HepG2 (cell line): ENCODE measurements around the gene DGUOK. TPM values are rescaled to one million over a fixed set of nuclear protein-coding genes. Genes with fewer than 3 reads are reported as not detected.

Source experiments
- ATAC-seq: fragments of 200-7000 bp; cut with Tn5 transposase; 3 replicates; pipeline ENCODE4 v1.9.1; 2020; ENCODE audit warnings: mild to moderate bottlenecking, moderate library complexity
- BruUV-seq: library from RNA; stranded (reverse); fragments of 400-500 nt; replicated peaks from 2 replicates; lab custom pipeline; 2021; lab: Mats Ljungman, UMichigan
- CTCF ChIA-PET: fragments of 300-600 bp; formaldehyde crosslinking; extraction: SDS; loops from one replicate; lab custom pipeline; 2021; ENCODE audit warnings: low total read pairs, inconsistent platforms, low intra/inter-chr PET ratio; lab: Yijun Ruan, JAX
- POLR2A ChIA-PET: fragments of 350-600 bp; sonication (Branson Sonifier 250); formaldehyde crosslinking; loops from one replicate; lab custom pipeline; 2020; ENCODE audit warnings: antibody characterized with exemption, inconsistent platforms; lab: Yijun Ruan, JAX
- DNase-seq: peaks from one replicate; pipeline ENCODE4 v3.0.0-alpha.2; 2015; ENCODE audit warnings: low spot score
- FAIRE-seq: peaks from 3 replicates; lab custom pipeline; 2011; peaks lifted over from hg19 to GRCh38; lab: Jason Lieb, UNC
- H2AFZ ChIP-seq: one replicate; pipeline ENCODE4 v1.6.1; 2011; ENCODE audit warnings: low read length, inconsistent platforms
- H3K27ac ChIP-seq: fragments of 300-600 bp; 3 replicates; pipeline ENCODE4 v1.8.0; 2011; ENCODE audit warnings: mixed run types, mild to moderate bottlenecking, mixed read lengths, low read length, inconsistent platforms; ENCODE audit not compliant: insufficient read depth; ENCODE audit errors: extremely low read length
- H3K27me3 ChIP-seq, 2 experiments: fragments of 200-600 bp in 1 of 2; 2 replicates in 1 of 2; 3 replicates in 1 of 2; pipeline versions ENCODE4 v1.6.0 to v1.8.0; 2011; ENCODE audit warnings: low read length in 2 of 2, mild to moderate bottlenecking in 2 of 2, moderate library complexity in 2 of 2, inconsistent platforms in 1 of 2; ENCODE audit not compliant: insufficient read depth in 2 of 2, control insufficient read depth in 1 of 2
- H3K36me3 ChIP-seq, 2 experiments: fragments of 200-600 bp in 1 of 2; replicated peaks in 1 of 2; 2 replicates in 1 of 2; 3 replicates in 1 of 2; pipeline versions ENCODE4 v1.5.1 to v1.8.0; 2011; ENCODE audit warnings: low read length in 2 of 2, inconsistent platforms in 1 of 2; ENCODE audit not compliant: insufficient read depth in 2 of 2, control insufficient read depth in 1 of 2
- H3K4me1 ChIP-seq: 2 replicates; pipeline ENCODE4 v1.5.1; 2012; ENCODE audit warnings: low read length, inconsistent platforms; ENCODE audit not compliant: insufficient read depth
- H3K4me2 ChIP-seq: 2 replicates; pipeline ENCODE4 v1.6.0; 2011; ENCODE audit warnings: low read depth, low read length, inconsistent platforms
- H3K4me3 ChIP-seq, 3 experiments: fragments of 200-600 bp in 1 of 3; sonication (generic), shearing (Covaris generic) in 1 of 3; replicated peaks in 1 of 3; 2 replicates each; pipeline ENCODE4 v1.5.1; 2011 to 2016; ENCODE audit warnings: low read length in 3 of 3, inconsistent platforms in 2 of 3, low read depth in 2 of 3, mild to moderate bottlenecking in 2 of 3, control low read depth in 1 of 3, mixed read lengths in 1 of 3; ENCODE audit not compliant: insufficient read depth in 1 of 3
- H3K79me2 ChIP-seq: one replicate; pipeline ENCODE4 v1.6.1; 2011; ENCODE audit warnings: low read length, inconsistent platforms; ENCODE audit not compliant: insufficient read depth
- H3K9ac ChIP-seq: 2 replicates; pipeline ENCODE4 v1.6.0; 2011; ENCODE audit warnings: mild to moderate bottlenecking, low read depth, low read length, inconsistent platforms; ENCODE audit not compliant: insufficient read depth
- H3K9me3 ChIP-seq: 2 replicates; pipeline ENCODE4 v1.5.1; 2012; ENCODE audit warnings: mild to moderate bottlenecking, low read length
- H4K20me1 ChIP-seq: 2 replicates; pipeline ENCODE4 v1.6.0; 2011; ENCODE audit warnings: inconsistent platforms, mild to moderate bottlenecking, low read length, moderate library complexity; ENCODE audit not compliant: insufficient read depth
- AGO1 ChIP-seq: fragments of 200-400 bp; formaldehyde crosslinking; IDR thresholded peaks from 2 replicates; pipeline ENCODE4 v1.6.1; 2017; ENCODE audit warnings: mild to moderate bottlenecking, low read depth, low read length, moderate library complexity; ENCODE audit not compliant: poor library complexity, severe bottlenecking
- KAT2B ChIP-seq: fragments of 150-350 bp; IDR thresholded peaks from 2 replicates; pipeline ENCODE4 v1.6.1; 2014; ENCODE audit warnings: low read depth, low read length, borderline replicate concordance
- KDM1A ChIP-seq: IDR thresholded peaks from 2 replicates; pipeline ENCODE4 v1.6.1; 2016; ENCODE audit warnings: missing compliant biosample characterization
- KDM6A ChIP-seq: IDR thresholded peaks from 2 replicates; pipeline ENCODE4 v1.6.1; 2016; ENCODE audit warnings: low read depth
- MAFF ChIP-seq: IDR thresholded peaks from 2 replicates; pipeline ENCODE4 v1.6.1; 2011; ENCODE audit warnings: low read depth, low read length, improper control_type of control experiment
- MAFK ChIP-seq, 2 experiments: IDR thresholded peaks in 1 of 2; conservative IDR thresholded peaks in 1 of 2; 2 replicates each; pipeline ENCODE4 v1.6.1; 2011; ENCODE audit warnings: improper control_type of control experiment in 2 of 2, low read length in 2 of 2
- RELA ChIP-seq: sonication (generic); formaldehyde crosslinking; IDR thresholded peaks from 2 replicates; pipeline ENCODE4 v1.4.0; 2020; ENCODE audit warnings: missing genetic modification reagents
- SMAD3 ChIP-seq: sonication (generic); formaldehyde crosslinking; IDR thresholded peaks from 2 replicates; pipeline ENCODE4 v1.4.0; 2020; ENCODE audit warnings: missing genetic modification reagents
- ZBTB3 ChIP-seq: sonication (generic); formaldehyde crosslinking; IDR thresholded peaks from 2 replicates; pipeline ENCODE4 v1.4.0; 2020; ENCODE audit warnings: low read depth, mild to moderate bottlenecking, moderate library complexity, missing genetic modification reagents, borderline replicate concordance
- ZNF24 ChIP-seq: fragments of 450-650 bp; IDR thresholded peaks from 2 replicates; pipeline ENCODE4 v1.6.1; 2017; ENCODE audit warnings: antibody characterized with exemption, mild to moderate bottlenecking
- ZNF776 ChIP-seq: sonication (generic); formaldehyde crosslinking; IDR thresholded peaks from 2 replicates; pipeline ENCODE4 v1.4.0; 2020; ENCODE audit warnings: mild to moderate bottlenecking, missing genetic modification reagents
- ZNF816 ChIP-seq: sonication (generic); formaldehyde crosslinking; IDR thresholded peaks from 2 replicates; pipeline ENCODE4 v1.8.0; 2022; ENCODE audit warnings: missing genetic modification reagents, mild to moderate bottlenecking, borderline replicate concordance
- WGBS: methylation state at CpG from one replicate; pipeline ENCODE4 v1.1.6; 2017; ENCODE audit warnings: low lambda C conversion rate; 5-methylcytosine and 5-hydroxymethylcytosine counted together
- in situ Hi-C: cut with HindIII; loops from 2 replicates; pipeline ENCODE4 v1.10.0; 2017; ENCODE audit warnings: low pct_unique_long_range_greater_than_20kb; ENCODE audit not compliant: extremely low pct_ligation_motif_present
- intact Hi-C: fragments of 100-400 bp; cut with micrococcal nuclease; formaldehyde crosslinking; loops from one replicate; pipeline ENCODE4 v1.10.0; 2022; ENCODE audit not compliant: unreplicated experiment
- polyA plus RNA-seq, 8 experiments: library from polyadenylated mRNA; depleted of rRNA in 3 of 8; stranded (reverse) in 7 of 8; unstranded in 1 of 8; fragments of >200 nt; fragmentation: Illumina TruSeq in 4 of 8; extraction: Trizol in 4 of 8; gene quantifications; 2 replicates each; pipeline versions ENCODE4 v1.2.1 to v1.2.3, GENCODE V29; 2011 to 2016; ENCODE audit warnings: low read depth in 4 of 8, missing spikeins in 1 of 8, mixed read lengths in 1 of 8; ENCODE audit not compliant: insufficient read depth in 1 of 8
- total RNA-seq, 5 experiments: library from RNA; depleted of rRNA; stranded (reverse); fragments of >200 nt; fragmentation: Illumina TruSeq; extraction: Trizol; gene quantifications; 2 replicates each; pipeline ENCODE4 v1.2.3, GENCODE V29; 2016; ENCODE audit warnings: low read depth in 1 of 5

The DGUOK gene
- total and polyA plus RNA-seq, 2 of the 13 experiments (the other 11 are each of a cell fraction or from before 2014, with no cell fraction given): 105 to 137 TPM

GRCh38 chr2:74004212-74005182 is 77.8 kb downstream of the DGUOK start (continued):
- TF ChIP-seq KDM6A (CRISPR knock-in tag): no peak
- TF ChIP-seq SMAD3 (CRISPR knock-in tag): no peak
- TF ChIP-seq ZBTB3 (CRISPR knock-in tag): no peak
- TF ChIP-seq AGO1: no peak

DNA sequence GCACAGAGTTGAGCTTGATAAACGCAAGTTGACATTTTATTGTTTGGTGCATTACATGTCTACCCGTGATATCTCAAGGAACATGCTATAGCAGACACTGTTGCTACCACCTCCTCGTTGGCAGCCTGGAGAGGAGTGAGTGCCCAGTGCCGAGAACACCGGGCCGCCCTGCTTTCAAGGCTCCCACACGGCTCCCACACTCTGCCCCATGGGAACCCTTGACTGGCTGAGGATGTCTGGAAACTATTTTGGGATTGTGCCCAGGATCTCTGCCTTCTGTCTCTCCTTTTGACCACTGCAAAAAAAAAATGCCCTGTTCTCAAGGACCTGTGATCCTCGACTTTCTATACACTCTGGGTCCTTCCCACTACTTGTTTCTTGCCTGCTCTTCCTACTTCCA is 79.1 kb downstream of the DGUOK start:
- Histone ChIP-seq H3K27ac (no peak overlapping the region), H3K79me2 (peaks cover 13% of the 10 kb centered on the region), H2AFZ (no peak overlapping the region), H3K9ac (no peak overlapping the region), H4K20me1 (peaks cover 11% of the 10 kb centered on the region; the same call in 1 of the 2 replicates), H3K27me3 (no peaks in the 10 kb centered on the region), H3K4me2 (no peak overlapping the region), H3K9me3 (no peaks in the 10 kb centered on the region), H3K36me3 (peaks cover 15 to 35% of the 10 kb centered on the region in 2 experiments), H3K4me1 (peaks cover 11% of the 10 kb centered on the region), H3K4me3 (no peak overlapping the region)
- BruUV-seq: no TSS peak
- in situ Hi-C loops: no loop called here
- TF ChIP-seq KDM1A (CRISPR knock-in tag) (no peak), KAT2B (no peak), RELA (CRISPR knock-in tag) (no peak), MAFK (conservative IDR thresholded peaks at IDR 0.05 in 1 of 2, IDR thresholded peaks at IDR 0.05 in 1 of 2; ENCODE audit: low read length in 2 of 2) (0 out of 4 replicates have a peak, but pooled peaks have one; percentile 9 to 47), ZNF816 (CRISPR knock-in tag) (no peak), MAFF (peak; percentile 29; the same call in 1 of the 2 replicates), ZNF776 (CRISPR knock-in tag) (no peak), ZNF24 (no peak)
- FAIRE-seq (no peak), DNase-seq (no peak), ATAC-seq (no peak)
- 95% methylated on average over 8 of the region's 8 CpGs for WGBS
- ChIA-PET CTCF (no interaction called here), POLR2A (no interaction called here)
- intact Hi-C loops: no loop called here
